Measurements from ENCODE around the gene RNF126.

- TF ChIP-seq CTCF (conservative IDR thresholded peaks at IDR 0.05), result no peak
- TF ChIP-seq ZFX (IDR thresholded peaks at IDR 0.05), result no peak
Measured at GRCh38 chr19:685454-685931, 22.5 kb upstream of the RNF126 start.

Data from C4-2B (cell line).